BLaER1 treated with 17β-estradiol and CSF1 and Interleukin-3, amounts not matched to agents 10 nM and 100 nM (cell line): ENCODE results near the gene PLXNA2.

Experiments
- H3K27ac ChIP-seq, 11 experiments: shearing (Covaris generic); formaldehyde crosslinking; 2 replicates each; pipeline ENCODE4 v1.8.1; 2022
- H3K27me3 ChIP-seq, 11 experiments: shearing (Covaris generic); formaldehyde crosslinking; 2 replicates each; pipeline ENCODE4 v1.8.1; 2022
- H3K36me3 ChIP-seq, 11 experiments: shearing (Covaris generic); formaldehyde crosslinking; 2 replicates each; pipeline ENCODE4 v1.8.1; 2022
- H3K4me1 ChIP-seq, 10 experiments: shearing (Covaris generic); formaldehyde crosslinking; 2 replicates each; pipeline ENCODE4 v1.8.1; 2022
- H3K4me2 ChIP-seq, 11 experiments: shearing (Covaris generic); formaldehyde crosslinking; 2 replicates each; pipeline ENCODE4 v1.8.1; 2022
- H3K4me3 ChIP-seq, 10 experiments: shearing (Covaris generic); formaldehyde crosslinking; 2 replicates each; pipeline ENCODE4 v1.8.1; 2022
- H3K9ac ChIP-seq, 11 experiments: shearing (Covaris generic); formaldehyde crosslinking; 2 replicates each; pipeline ENCODE4 v1.8.1; 2022
- H3K9me3 ChIP-seq, 11 experiments: shearing (Covaris generic); formaldehyde crosslinking; replicated peaks in 1 of 11; 2 replicates each; pipeline ENCODE4 v1.8.1; 2022
- H4K20me1 ChIP-seq, 11 experiments: shearing (Covaris generic); formaldehyde crosslinking; 2 replicates each; pipeline ENCODE4 v1.8.1; 2022
- Cebpa-rat ChIP-seq, 11 experiments: shearing (Covaris generic); IDR thresholded peaks; 2 replicates each; pipeline ENCODE4 v1.8.1; 2022

Gene PLXNA2

GRCh38 chr1:208254862-208255261 lies 10.7 kb upstream of the PLXNA2 start:
- H3K27ac ChIP-seq, result no peak overlapping the region
- peaks cover 0 to 5% (median under 1%) of the 10 kb centered on the region in 11 experiments; a peak in 7 of 22 replicates for H3K9me3 ChIP-seq
- H3K9ac ChIP-seq, result no peak overlapping the region
- no peak for TF ChIP-seq Cebpa-rat (IDR thresholded peaks at IDR 0.05)
- H3K4me3 ChIP-seq, result no peak overlapping the region
- H3K4me1 ChIP-seq, result no peaks in the 10 kb centered on the region
- H4K20me1 ChIP-seq, result no peaks in the 10 kb centered on the region; a peak in 1 of 22 replicates
- no peaks in the 10 kb centered on the region for H3K36me3 ChIP-seq
- no peak overlapping the region for H3K4me2 ChIP-seq
- H3K27me3 ChIP-seq, result no peaks in the 10 kb centered on the region

- Histone ChIP-seq H3K36me3 (no peaks in the 10 kb centered on the region), H3K9me3 (0 out of 22 replicates have a peak, but pooled peaks cover 0 to under 1% (median 0%) of the 10 kb centered on the region in 11 experiments), H3K9ac (no peak overlapping the region), H3K4me2 (no peak overlapping the region), H3K4me1 (no peaks in the 10 kb centered on the region), H3K27me3 (no peaks in the 10 kb centered on the region), H3K4me3 (no peak overlapping the region), H3K27ac (no peak overlapping the region), H4K20me1 (no peaks in the 10 kb centered on the region; a peak in 1 of 22 replicates)
- no peak for TF ChIP-seq Cebpa-rat (IDR thresholded peaks at IDR 0.05)
These were observed 10.2 kb upstream of the PLXNA2 start for GRCh38 chr1:208254376-208254775.

- H3K4me1 ChIP-seq, result no peaks in the 10 kb centered on the region
- H3K4me3 ChIP-seq, result no peak overlapping the region
- H3K4me2 ChIP-seq, result no peak overlapping the region
- H4K20me1 ChIP-seq, result no peaks in the 10 kb centered on the region; a peak in 1 of 22 replicates
- H3K9me3 ChIP-seq, result no peaks in the 10 kb centered on the region
- no peak overlapping the region for H3K9ac ChIP-seq
- H3K36me3 ChIP-seq, result no peaks in the 10 kb centered on the region
- no peak for TF ChIP-seq Cebpa-rat (IDR thresholded peaks at IDR 0.05)
- H3K27me3 ChIP-seq, result no peaks in the 10 kb centered on the region
- no peak overlapping the region for H3K27ac ChIP-seq
These were observed 8.8 kb upstream of the PLXNA2 start for GRCh38 chr1:208252836-208253576.

GRCh38 chr1:208251911-208252835 lies 8.0 kb upstream of the PLXNA2 start:
- no peak overlapping the region for H3K4me3 ChIP-seq
- no peak for TF ChIP-seq Cebpa-rat (IDR thresholded peaks at IDR 0.05)

GRCh38 chr1:208251015-208251414 lies 6.8 kb upstream of the PLXNA2 start:
- Histone ChIP-seq H3K4me2 (no peak overlapping the region), H4K20me1 (no peaks in the 10 kb centered on the region; a peak in 1 of 22 replicates), H3K36me3 (no peaks in the 10 kb centered on the region), H3K9me3 (no peaks in the 10 kb centered on the region), H3K27me3 (no peaks in the 10 kb centered on the region), H3K27ac (no peak overlapping the region), H3K4me1 (no peaks in the 10 kb centered on the region), H3K9ac (no peak overlapping the region), H3K4me3 (no peak overlapping the region)
- TF ChIP-seq Cebpa-rat (IDR thresholded peaks at IDR 0.05), result no peak

More at GRCh38 chr1:208251911-208252835, 8.0 kb upstream of the PLXNA2 start:
- H3K4me1 ChIP-seq, result no peaks in the 10 kb centered on the region
- H3K9me3 ChIP-seq, result no peaks in the 10 kb centered on the region
- H3K27me3 ChIP-seq, result no peaks in the 10 kb centered on the region
- no peak overlapping the region for H3K4me2 ChIP-seq
- no peak overlapping the region for H3K9ac ChIP-seq
- H3K36me3 ChIP-seq, result no peaks in the 10 kb centered on the region
- no peaks in the 10 kb centered on the region; a peak in 1 of 22 replicates for H4K20me1 ChIP-seq
- no peak overlapping the region for H3K27ac ChIP-seq

- no peaks in the 10 kb centered on the region; a peak in 1 of 22 replicates for H4K20me1 ChIP-seq
- TF ChIP-seq Cebpa-rat (IDR thresholded peaks at IDR 0.05), result no peak
- H3K9ac ChIP-seq, result no peak overlapping the region
These were observed 6.4 kb upstream of the PLXNA2 start for GRCh38 chr1:208250613-208251012.

GRCh38 chr1:208248991-208249696 lies 5.0 kb upstream of the PLXNA2 start:
- H3K27ac ChIP-seq, result no peak overlapping the region
- no peaks in the 10 kb centered on the region for H3K36me3 ChIP-seq
- no peak overlapping the region for H3K4me3 ChIP-seq
- no peak for TF ChIP-seq Cebpa-rat (IDR thresholded peaks at IDR 0.05)
- no peak overlapping the region for H3K4me2 ChIP-seq
- no peaks in the 10 kb centered on the region for H3K9me3 ChIP-seq
- H3K27me3 ChIP-seq, result peaks cover 0 to 5% (median under 1%) of the 10 kb centered on the region in 11 experiments; a peak in 6 of 22 replicates
- no peaks in the 10 kb centered on the region; a peak in 1 of 22 replicates for H4K20me1 ChIP-seq
- peaks cover 6 to 9% (median 8%) of the 10 kb centered on the region in 10 experiments; a peak in 19 of 20 replicates for H3K4me1 ChIP-seq
- H3K9ac ChIP-seq, result no peak overlapping the region

More at GRCh38 chr1:208250613-208251012, 6.4 kb upstream of the PLXNA2 start:
- no peaks in the 10 kb centered on the region for H3K4me1 ChIP-seq
- no peaks in the 10 kb centered on the region for H3K36me3 ChIP-seq
- no peak overlapping the region for H3K4me3 ChIP-seq
- no peak overlapping the region for H3K4me2 ChIP-seq
- H3K27me3 ChIP-seq, result no peaks in the 10 kb centered on the region
- H3K9me3 ChIP-seq, result no peaks in the 10 kb centered on the region
- no peak overlapping the region for H3K27ac ChIP-seq

GRCh38 chr1:208248307-208248801 lies 4.2 kb upstream of the PLXNA2 start:
- no peak overlapping the region for H3K4me3 ChIP-seq
- H3K36me3 ChIP-seq, result no peaks in the 10 kb centered on the region
- H3K27ac ChIP-seq, result no peak overlapping the region
- no peak for TF ChIP-seq Cebpa-rat (IDR thresholded peaks at IDR 0.05)
- no peak overlapping the region for H3K4me2 ChIP-seq
- H3K4me1 ChIP-seq, result peaks cover 6 to 14% (median 8%) of the 10 kb centered on the region in 10 experiments; a peak in 19 of 20 replicates
- H3K27me3 ChIP-seq, result peaks cover 3 to 13% (median 8%) of the 10 kb centered on the region in 11 experiments
- H4K20me1 ChIP-seq, result peaks cover 0 to 6% (median 0%) of the 10 kb centered on the region in 11 experiments; a peak in 9 of 22 replicates
- H3K9ac ChIP-seq, result no peak overlapping the region
- no peaks in the 10 kb centered on the region for H3K9me3 ChIP-seq
